Panc1 (cell line): ENCODE data around the gene TTC24.

Experiments used
- POLR2AphosphoS5 ChIP-seq: IDR thresholded peaks from 2 replicates; pipeline ENCODE4 v1.6.1; 2012; ENCODE audit warnings: mild to moderate bottlenecking, low read depth, low read length, moderate library complexity
- TF ChIP-seq, protein P1 (sequence below), 2 experiments: IDR thresholded peaks; 2 replicates each; pipeline ENCODE4 v1.6.1; 2011 to 2012; ENCODE audit warnings: low read depth in 2 of 2, control low read depth in 1 of 2, low read length in 1 of 2, mild to moderate bottlenecking in 1 of 2, moderate library complexity in 1 of 2; ENCODE audit not compliant: insufficient read depth in 1 of 2
- TF ChIP-seq, protein P2 (sequence below): fragments of 450-650 bp; IDR thresholded peaks from 2 replicates; pipeline ENCODE4 v1.5.1; 2017; ENCODE audit warnings: mild to moderate bottlenecking

DNA sequence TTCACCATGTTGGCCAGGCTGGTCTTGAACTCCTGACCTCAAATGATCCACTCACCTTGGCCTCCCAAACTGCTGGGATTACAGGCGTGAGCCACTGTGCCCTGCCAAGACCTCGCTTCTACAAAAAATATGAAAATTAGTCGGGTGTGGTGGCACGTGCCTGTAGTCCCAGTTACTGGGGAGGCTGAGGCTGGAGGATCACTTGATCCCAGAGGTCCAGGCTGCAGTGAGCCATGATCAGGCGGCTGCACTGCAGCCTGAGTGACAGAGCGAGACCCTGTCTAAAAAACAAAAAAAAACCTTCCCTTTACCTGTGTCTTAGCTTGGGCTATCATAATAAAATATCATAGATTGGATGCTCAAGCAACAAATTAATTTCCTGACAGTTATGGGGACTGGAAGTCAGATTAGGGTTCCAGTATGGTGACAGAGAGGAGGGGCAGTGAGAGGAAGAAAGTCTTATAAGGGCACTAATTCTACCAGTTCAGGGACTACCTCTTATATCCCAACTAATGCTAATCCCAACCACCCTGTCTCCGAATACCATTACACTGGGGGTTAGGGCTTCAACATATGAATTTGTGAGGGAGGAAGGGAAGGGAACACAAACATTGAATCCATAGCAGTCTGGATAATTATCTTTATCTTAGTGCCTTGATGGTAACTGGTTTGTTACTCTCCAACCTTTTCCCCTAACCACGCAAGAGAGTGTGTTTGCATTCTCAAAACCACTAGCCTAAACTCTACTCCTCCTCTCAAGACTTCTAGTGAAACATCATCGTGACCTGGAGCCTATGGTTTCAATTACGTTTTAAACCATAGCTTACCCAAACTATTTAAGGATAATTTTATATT is 11.0 kb downstream of the TTC24 start:
- TF ChIP-seq, protein P1, sequence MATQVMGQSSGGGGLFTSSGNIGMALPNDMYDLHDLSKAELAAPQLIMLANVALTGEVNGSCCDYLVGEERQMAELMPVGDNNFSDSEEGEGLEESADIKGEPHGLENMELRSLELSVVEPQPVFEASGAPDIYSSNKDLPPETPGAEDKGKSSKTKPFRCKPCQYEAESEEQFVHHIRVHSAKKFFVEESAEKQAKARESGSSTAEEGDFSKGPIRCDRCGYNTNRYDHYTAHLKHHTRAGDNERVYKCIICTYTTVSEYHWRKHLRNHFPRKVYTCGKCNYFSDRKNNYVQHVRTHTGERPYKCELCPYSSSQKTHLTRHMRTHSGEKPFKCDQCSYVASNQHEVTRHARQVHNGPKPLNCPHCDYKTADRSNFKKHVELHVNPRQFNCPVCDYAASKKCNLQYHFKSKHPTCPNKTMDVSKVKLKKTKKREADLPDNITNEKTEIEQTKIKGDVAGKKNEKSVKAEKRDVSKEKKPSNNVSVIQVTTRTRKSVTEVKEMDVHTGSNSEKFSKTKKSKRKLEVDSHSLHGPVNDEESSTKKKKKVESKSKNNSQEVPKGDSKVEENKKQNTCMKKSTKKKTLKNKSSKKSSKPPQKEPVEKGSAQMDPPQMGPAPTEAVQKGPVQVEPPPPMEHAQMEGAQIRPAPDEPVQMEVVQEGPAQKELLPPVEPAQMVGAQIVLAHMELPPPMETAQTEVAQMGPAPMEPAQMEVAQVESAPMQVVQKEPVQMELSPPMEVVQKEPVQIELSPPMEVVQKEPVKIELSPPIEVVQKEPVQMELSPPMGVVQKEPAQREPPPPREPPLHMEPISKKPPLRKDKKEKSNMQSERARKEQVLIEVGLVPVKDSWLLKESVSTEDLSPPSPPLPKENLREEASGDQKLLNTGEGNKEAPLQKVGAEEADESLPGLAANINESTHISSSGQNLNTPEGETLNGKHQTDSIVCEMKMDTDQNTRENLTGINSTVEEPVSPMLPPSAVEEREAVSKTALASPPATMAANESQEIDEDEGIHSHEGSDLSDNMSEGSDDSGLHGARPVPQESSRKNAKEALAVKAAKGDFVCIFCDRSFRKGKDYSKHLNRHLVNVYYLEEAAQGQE (IDR thresholded peaks at IDR 0.05; ENCODE audit: insufficient read depth in 1 of 2, low read depth in 2 of 2, low read length in 1 of 2), result no peak
- TF ChIP-seq POLR2AphosphoS5, result no peak
- TF ChIP-seq, protein P2, sequence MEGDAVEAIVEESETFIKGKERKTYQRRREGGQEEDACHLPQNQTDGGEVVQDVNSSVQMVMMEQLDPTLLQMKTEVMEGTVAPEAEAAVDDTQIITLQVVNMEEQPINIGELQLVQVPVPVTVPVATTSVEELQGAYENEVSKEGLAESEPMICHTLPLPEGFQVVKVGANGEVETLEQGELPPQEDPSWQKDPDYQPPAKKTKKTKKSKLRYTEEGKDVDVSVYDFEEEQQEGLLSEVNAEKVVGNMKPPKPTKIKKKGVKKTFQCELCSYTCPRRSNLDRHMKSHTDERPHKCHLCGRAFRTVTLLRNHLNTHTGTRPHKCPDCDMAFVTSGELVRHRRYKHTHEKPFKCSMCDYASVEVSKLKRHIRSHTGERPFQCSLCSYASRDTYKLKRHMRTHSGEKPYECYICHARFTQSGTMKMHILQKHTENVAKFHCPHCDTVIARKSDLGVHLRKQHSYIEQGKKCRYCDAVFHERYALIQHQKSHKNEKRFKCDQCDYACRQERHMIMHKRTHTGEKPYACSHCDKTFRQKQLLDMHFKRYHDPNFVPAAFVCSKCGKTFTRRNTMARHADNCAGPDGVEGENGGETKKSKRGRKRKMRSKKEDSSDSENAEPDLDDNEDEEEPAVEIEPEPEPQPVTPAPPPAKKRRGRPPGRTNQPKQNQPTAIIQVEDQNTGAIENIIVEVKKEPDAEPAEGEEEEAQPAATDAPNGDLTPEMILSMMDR, result no peak
